ENCODE measurements around the gene DENND2D. TPM values are rescaled to one million over a fixed set of nuclear protein-coding genes. Genes with fewer than 3 reads are reported as not detected.

DENND2D gene
- total and polyA plus RNA-seq, 2 donors (not counting 3 experiments of a cell fraction or from before 2014, with no cell fraction given), result 0.41 to 1.00 TPM

- Histone ChIP-seq H3K9me3 (replicated peaks; ENCODE audit: control insufficient read depth, insufficient read depth, low read length) (no peaks in the 10 kb centered on the region), H3K27me3 (ENCODE audit: control insufficient read depth in 2 of 2, insufficient read depth in 2 of 2, low read length in 2 of 2) (peaks cover 5 to 7% of the 10 kb centered on the region in 2 experiments), H3K9ac (replicated peaks; ENCODE audit: extremely low read depth, insufficient read depth, low read length) (no peak overlapping the region), H3K4me2 (ENCODE audit: insufficient read depth, low read length) (no peak overlapping the region), H3K36me3 (ENCODE audit: control insufficient read depth in 2 of 2, extremely low read depth in 1 of 2, insufficient read depth in 2 of 2, low read length in 2 of 2) (no peaks in the 10 kb centered on the region), H4K20me1 (replicated peaks; ENCODE audit: control insufficient read depth, extremely low read depth, insufficient read depth, low read length) (no peaks in the 10 kb centered on the region), H3K9me1 (replicated peaks; ENCODE audit: control insufficient read depth, extremely low read depth, insufficient read depth, low read length) (no peaks in the 10 kb centered on the region), H2AFZ (ENCODE audit: low read depth, low read length) (no peak overlapping the region), H3K27ac (ENCODE audit: insufficient read depth, low read depth, low read length) (no peak overlapping the region), H3K4me3 (replicated peaks in 1 of 3; ENCODE audit: insufficient read depth in 1 of 3, low read depth in 1 of 3, low read length in 3 of 3) (no peak overlapping the region), H3K4me1 (ENCODE audit: control insufficient read depth, extremely low read depth, insufficient read depth, low read length) (no peaks in the 10 kb centered on the region), H3K79me2 (ENCODE audit: control insufficient read depth, insufficient read depth, low read length) (no peaks in the 10 kb centered on the region)
- no TSS peak for BruUV-seq (replicated peaks)
- DNase-seq (ENCODE audit: low read depth, low spot score) (no peak), FAIRE-seq (no peak)
- intact Hi-C loops (cut with micrococcal nuclease) (no loop called here), dilution Hi-C loops (cut with MboI; ENCODE audit: extremely low pct_ligation_motif_present, low sequenced_read_pairs) (no loop called here)
- no peak for TF ChIP-seq EZH2 (IDR thresholded peaks at IDR 0.05; ENCODE audit: borderline replicate concordance, low read depth, low read length, severe bottlenecking)
- no peak for TF ChIP-seq POLR2AphosphoS5 (IDR thresholded peaks at IDR 0.05; ENCODE audit: insufficient read depth, low read depth, low read length)
- TF ChIP-seq CTCF (IDR thresholded peaks at IDR 0.05; ENCODE audit: extremely low read depth in 1 of 2, insufficient read depth in 1 of 2, low read depth in 1 of 2, low read length in 2 of 2), result no peak
- no peak for TF ChIP-seq MAX (IDR thresholded peaks at IDR 0.05; ENCODE audit: insufficient read depth, insufficient read length)
- no peak for TF ChIP-seq JUN (IDR thresholded peaks at IDR 0.05; ENCODE audit: borderline replicate concordance, insufficient read depth, insufficient read length, low read depth)
- TF ChIP-seq MYC (IDR thresholded peaks at IDR 0.05; ENCODE audit: low read depth, low read length), result no peak
- no peak for TF ChIP-seq GATA2 (IDR thresholded peaks at IDR 0.05; ENCODE audit: insufficient read depth, insufficient read length, low read depth, low read length)
- no peak for TF ChIP-seq FOS (IDR thresholded peaks at IDR 0.05; ENCODE audit: borderline replicate concordance, insufficient read depth, low read length)
- no peak for TF ChIP-seq POLR2A (IDR thresholded peaks at IDR 0.05; ENCODE audit: low read depth, low read length)
- POLR2A ChIA-PET, result no interaction called here
- CTCF ChIA-PET, result interaction anchor here (1.2 to 7.4 kb wide), 5 partner anchors 18 to 554 kb away, joined by 3 to 266 read pairs (median 5); no protein-coding TSS in a partner anchor
Observed at GRCh38 chr1:111219557-111220286, 19.3 kb upstream of the DENND2D start.

All from endothelial cell of umbilical vein (primary cell).